AG09319 (cell line): ENCODE data around the gene MACROH2A1.

Source experiments
- DNase-seq: peaks from one replicate; pipeline ENCODE4 v3.0.0-alpha.2; 2010; ENCODE audit warnings: low read depth; ENCODE audit errors: extremely low read depth
- TF ChIP-seq, protein P1 (sequence below): IDR thresholded peaks from 2 replicates; pipeline ENCODE4 v1.5.1; 2011; ENCODE audit warnings: low read depth, mild to moderate bottlenecking, inconsistent platforms, low read length, moderate library complexity

Gene MACROH2A1

GRCh38 chr5:135318037-135318436 is 81.0 kb downstream of the MACROH2A1 start:
- no peak for DNase-seq
- TF ChIP-seq, protein P1, sequence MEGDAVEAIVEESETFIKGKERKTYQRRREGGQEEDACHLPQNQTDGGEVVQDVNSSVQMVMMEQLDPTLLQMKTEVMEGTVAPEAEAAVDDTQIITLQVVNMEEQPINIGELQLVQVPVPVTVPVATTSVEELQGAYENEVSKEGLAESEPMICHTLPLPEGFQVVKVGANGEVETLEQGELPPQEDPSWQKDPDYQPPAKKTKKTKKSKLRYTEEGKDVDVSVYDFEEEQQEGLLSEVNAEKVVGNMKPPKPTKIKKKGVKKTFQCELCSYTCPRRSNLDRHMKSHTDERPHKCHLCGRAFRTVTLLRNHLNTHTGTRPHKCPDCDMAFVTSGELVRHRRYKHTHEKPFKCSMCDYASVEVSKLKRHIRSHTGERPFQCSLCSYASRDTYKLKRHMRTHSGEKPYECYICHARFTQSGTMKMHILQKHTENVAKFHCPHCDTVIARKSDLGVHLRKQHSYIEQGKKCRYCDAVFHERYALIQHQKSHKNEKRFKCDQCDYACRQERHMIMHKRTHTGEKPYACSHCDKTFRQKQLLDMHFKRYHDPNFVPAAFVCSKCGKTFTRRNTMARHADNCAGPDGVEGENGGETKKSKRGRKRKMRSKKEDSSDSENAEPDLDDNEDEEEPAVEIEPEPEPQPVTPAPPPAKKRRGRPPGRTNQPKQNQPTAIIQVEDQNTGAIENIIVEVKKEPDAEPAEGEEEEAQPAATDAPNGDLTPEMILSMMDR: no peak

- TF ChIP-seq, protein P1: no peak
- no peak for DNase-seq
These were observed 81.7 kb downstream of the MACROH2A1 start for GRCh38 chr5:135317286-135317685.

GRCh38 chr5:135315386-135315785 is 83.6 kb downstream of the MACROH2A1 start:
- TF ChIP-seq, protein P1: no peak
- no peak for DNase-seq

DNA sequence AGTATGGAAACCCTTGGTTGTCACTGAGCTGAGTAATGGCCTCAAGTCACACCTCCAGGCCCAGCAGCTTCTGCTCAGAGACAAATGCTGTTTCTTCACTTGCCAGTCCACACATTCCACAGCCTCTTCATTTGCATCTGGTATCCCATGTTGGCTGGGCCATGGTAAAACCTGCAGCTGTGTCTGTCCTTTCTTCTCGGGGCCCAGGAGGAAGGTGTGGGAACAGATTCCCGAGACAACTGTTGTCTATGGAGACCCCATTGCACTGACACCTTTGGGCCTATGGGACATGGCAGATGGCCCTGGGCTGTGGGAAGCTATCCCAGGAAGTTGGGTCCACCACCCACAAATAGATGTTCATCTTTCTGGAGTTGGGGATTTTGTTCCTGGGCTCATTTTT is 85.1 kb downstream of the MACROH2A1 start:
- no peak for DNase-seq
- TF ChIP-seq, protein P1: no peak

- TF ChIP-seq, protein P1: no peak
- no peak for DNase-seq
These were observed 85.6 kb downstream of the MACROH2A1 start for GRCh38 chr5:135313405-135313804.

DNA sequence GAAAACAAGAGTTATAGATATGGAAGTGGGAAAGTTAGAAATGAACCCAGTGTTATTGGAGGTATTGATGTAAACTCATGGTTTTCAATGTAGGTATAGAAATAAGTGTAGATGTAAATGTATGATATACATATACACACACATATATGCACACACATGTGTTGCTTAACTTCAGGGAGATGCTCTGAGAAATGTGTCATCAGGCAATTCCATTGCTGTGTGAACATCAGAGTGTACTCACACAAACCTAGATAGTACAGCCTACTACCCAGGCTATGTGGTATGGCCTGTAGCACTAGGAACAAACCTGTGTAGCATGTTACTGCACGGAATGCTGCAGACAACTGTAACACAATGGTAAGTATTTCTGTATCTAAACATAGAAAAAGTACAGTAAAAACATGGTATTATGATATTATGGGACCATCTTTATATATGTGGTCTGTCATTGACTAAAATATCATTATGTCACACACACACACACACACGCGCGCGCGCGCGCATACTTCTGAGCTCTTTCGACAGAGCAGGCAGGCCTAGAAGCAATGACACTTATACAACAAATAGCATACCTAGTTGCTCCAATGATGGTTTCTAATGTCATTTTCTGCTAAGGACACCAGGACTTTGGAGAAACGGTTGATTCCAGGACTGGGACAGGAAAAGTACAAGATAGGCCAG is 86.6 kb downstream of the MACROH2A1 start:
- TF ChIP-seq, protein P1: no peak
- no peak for DNase-seq

- TF ChIP-seq, protein P1: no peak
- peak; percentile 39 for DNase-seq
These were observed 88.6 kb downstream of the MACROH2A1 start for GRCh38 chr5:135310328-135310989.
